Gastroesophageal sphincter (tissue), 4 donors: ENCODE data around the gene CCHCR1. TPM values are rescaled to one million over a fixed set of nuclear protein-coding genes. Genes with fewer than 3 reads are reported as not detected.

Source experiments
- ATAC-seq: fragments of 150-250 bp; one replicate; pipeline ENCODE4 v1.9.1; 2016; ENCODE audit warnings: mild to moderate bottlenecking, moderate library complexity
- H3K27ac ChIP-seq, 4 donors: fragments of 200-600 bp; sonication (generic) in 3 of 4; 1 replicate in 3 of 4; 2 replicates in 1 of 4; pipeline ENCODE4 v1.5.1; 2016 to 2019
- H3K27me3 ChIP-seq: fragments of 200-600 bp; sonication (generic); one replicate; pipeline ENCODE4 v1.5.1; 2019
- H3K36me3 ChIP-seq, 2 donors: fragments of 200-600 bp; sonication (generic); one replicate each; pipeline ENCODE4 v1.5.1; 2019; ENCODE audit warnings: control low read depth in 1 of 2
- H3K4me1 ChIP-seq, 3 donors: fragments of 200-600 bp; sonication (generic); 1 replicate in 2 of 3; 2 replicates in 1 of 3; pipeline ENCODE4 v1.5.1; 2016 to 2019; ENCODE audit warnings: control low read depth in 2 of 3
- H3K4me3 ChIP-seq, 2 donors: fragments of 200-600 bp; sonication (generic); one replicate each; pipeline ENCODE4 v1.5.1; 2019; ENCODE audit warnings: mild to moderate bottlenecking in 1 of 2, moderate library complexity in 1 of 2
- H3K9me3 ChIP-seq, 3 donors: fragments of 200-600 bp; sonication (generic); one replicate each; pipeline ENCODE4 v1.5.1; 2017 to 2019; ENCODE audit warnings: control low read depth in 2 of 3
- CTCF ChIP-seq, 4 experiments: fragments of 200-600 bp in 2 of 4; fragments of 450-650 bp in 2 of 4; sonication (generic) in 1 of 4; IDR thresholded peaks; one replicate each; pipeline ENCODE4 v1.5.1; 2017 to 2019; ENCODE audit warnings: antibody characterized with exemption in 4 of 4, mild to moderate bottlenecking in 2 of 4, moderate library complexity in 2 of 4
- EP300 ChIP-seq: sonication (generic); formaldehyde crosslinking; IDR thresholded peaks from one replicate; pipeline ENCODE4 v1.6.1; 2017; ENCODE audit warnings: antibody characterized with exemption, mild to moderate bottlenecking
- POLR2A ChIP-seq, 2 donors: fragments of 450-650 bp; IDR thresholded peaks; one replicate each; pipeline ENCODE4 v1.6.1; 2017; ENCODE audit warnings: antibody characterized with exemption in 2 of 2, mild to moderate bottlenecking in 2 of 2, moderate library complexity in 1 of 2
- POLR2AphosphoS5 ChIP-seq: sonication (generic); formaldehyde crosslinking; IDR thresholded peaks from one replicate; pipeline ENCODE4 v1.6.1; 2017; ENCODE audit warnings: antibody characterized with exemption
- WGBS, 2 donors: methylation state at CpG; one replicate each; pipeline ENCODE4 v1.1.5; 2018; ENCODE audit warnings: low coverage in 1 of 2; 5-methylcytosine and 5-hydroxymethylcytosine counted together
- total RNA-seq, 4 donors: library from RNA; depleted of rRNA; stranded (reverse); fragments of >200 nt; gene quantifications; one replicate each; pipeline ENCODE4 v1.1.0, GENCODE V29; 2016

CCHCR1 gene
- total RNA-seq, 4 donors from 2014 or later, result 8.2 to 15.6 (median 11.5) TPM

DNA sequence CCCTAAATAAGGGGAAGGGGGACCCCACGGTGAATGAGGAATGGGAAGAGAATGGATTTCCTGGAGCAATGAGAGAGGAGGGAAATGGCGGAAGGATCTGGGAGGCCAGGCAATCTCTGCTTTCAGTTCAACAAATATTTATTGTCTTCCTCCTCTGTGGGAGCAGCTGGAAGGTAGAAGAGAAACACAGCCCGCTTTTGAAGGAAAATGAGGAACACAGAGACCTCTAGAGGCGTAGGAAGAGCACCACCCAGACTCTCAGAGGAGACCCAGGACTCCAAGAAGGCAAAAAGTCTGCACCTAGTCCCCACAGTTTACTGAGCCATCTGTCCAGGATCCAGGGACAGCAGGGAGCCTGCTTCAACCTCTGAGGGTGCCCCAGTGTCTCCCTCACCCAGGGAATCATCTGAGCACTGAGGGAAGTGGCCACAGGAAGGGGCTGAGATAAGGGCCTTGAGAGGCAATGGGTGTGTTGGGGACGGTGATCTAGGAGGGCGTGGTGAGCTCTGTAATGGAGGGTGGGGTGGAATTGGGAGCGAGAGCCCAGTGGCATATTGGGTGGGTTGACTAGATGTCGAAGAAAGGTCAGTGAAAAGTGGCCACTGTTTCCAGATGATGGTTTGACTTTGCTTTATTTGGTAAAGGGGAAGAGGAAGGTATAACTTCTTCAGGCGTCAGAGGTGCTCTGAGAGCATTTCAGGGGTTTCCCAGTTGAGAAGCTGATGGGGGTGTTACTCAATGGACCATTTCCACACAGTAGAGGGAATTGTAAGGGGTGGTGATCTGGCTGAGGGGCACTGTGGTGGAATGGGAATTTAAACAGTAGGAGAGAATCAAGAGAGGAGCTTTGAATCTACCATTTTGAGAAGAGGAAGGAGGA lies 42.4 kb downstream of the CCHCR1 start:
- 62 to 63% methylated on average over 6 to 9 of the region's 9 CpGs for WGBS, 2 donors
- H3K4me3 ChIP-seq, result peak overlapping the region in 1 of 2 donors; percentile 39
- H3K27me3 ChIP-seq, result no peaks in the 10 kb centered on the region
- peaks cover 0 to 49% (median 23%) of the 10 kb centered on the region in 3 donors for H3K4me1 ChIP-seq
- no peaks in the 10 kb centered on the region for H3K36me3 ChIP-seq
- peak in 2 of 4 experiments; percentile 10 to 18 for TF ChIP-seq CTCF (IDR thresholded peaks at IDR 0.05)
- no peak for TF ChIP-seq POLR2AphosphoS5
- H3K27ac ChIP-seq, result peak overlapping the region in 3 of 4 donors; percentile 69 to 74 (median 73)
- no peak for ATAC-seq
- no peaks in the 10 kb centered on the region for H3K9me3 ChIP-seq

GRCh38 chr6:31114541-31114878 lies 43.1 kb downstream of the CCHCR1 start, which contains the start of gene PSORS1C1:
Gene PSORS1C1 (plus strand): TSS chr6:31114800. CDS start chr6:31129633, 14,833 bp downstream.
- Histone ChIP-seq H3K27me3 (no peaks in the 10 kb centered on the region), H3K27ac (peak within 1 kb of the TSS in 3 of 4 donors; percentile 69 to 74 (median 73)), H3K4me1 (peaks cover 0 to 49% (median 23%) of the 10 kb centered on the region in 3 donors), H3K4me3 (peak within 1 kb of the TSS in 1 of 2 donors; percentile 39), H3K36me3 (no peaks in the 10 kb centered on the region), H3K9me3 (no peaks in the 10 kb centered on the region)
- no peak for TF ChIP-seq CTCF (IDR thresholded peaks at IDR 0.05)
- TF ChIP-seq EP300, result no peak
- peak in 1 of 2 donors; percentile 12 for TF ChIP-seq POLR2A (IDR thresholded peaks at IDR 0.05)
- peak; percentile 76 for TF ChIP-seq POLR2AphosphoS5
- ATAC-seq, result peak; percentile 96
- WGBS, 2 donors, result 11% methylated on average over 2 of the region's 3 CpGs; no CpG with 5 or more reads in 1 of the 2 donors

DNA sequence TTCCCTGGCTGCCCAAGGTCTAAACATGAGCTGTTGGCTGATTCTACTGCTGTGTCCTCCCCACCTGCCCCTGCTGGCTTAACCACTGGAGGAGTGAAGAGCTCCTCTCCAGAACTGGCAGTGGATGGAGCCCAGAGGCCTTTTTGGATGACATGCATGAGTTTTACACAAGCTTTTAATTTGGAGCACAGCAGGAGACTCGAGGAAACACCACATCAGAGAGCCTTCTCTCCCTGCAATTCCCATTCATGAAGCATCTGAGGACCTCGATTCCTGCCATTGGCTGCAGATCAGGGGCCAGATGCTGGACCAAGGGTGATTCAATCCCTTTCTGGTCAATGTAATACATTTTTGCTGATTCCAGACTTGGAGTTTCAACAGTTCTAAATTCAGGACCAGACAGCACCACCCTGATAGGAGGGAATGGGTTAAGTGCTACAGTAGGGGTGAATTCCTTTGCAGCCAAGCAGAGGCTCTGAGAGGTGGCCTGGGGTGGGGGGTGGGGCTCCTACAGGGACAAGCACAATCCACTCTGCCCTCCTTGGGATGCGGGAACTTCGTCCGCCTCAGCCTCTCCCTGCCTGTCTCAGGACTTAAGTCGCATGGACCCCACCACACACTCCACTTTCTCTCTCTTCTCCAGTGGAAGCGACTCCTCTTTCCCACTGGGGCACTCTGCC lies 43.6 kb downstream of the CCHCR1 start:
- no peak overlapping the region for H3K4me3 ChIP-seq
- peak; percentile 32 for ATAC-seq

DNA sequence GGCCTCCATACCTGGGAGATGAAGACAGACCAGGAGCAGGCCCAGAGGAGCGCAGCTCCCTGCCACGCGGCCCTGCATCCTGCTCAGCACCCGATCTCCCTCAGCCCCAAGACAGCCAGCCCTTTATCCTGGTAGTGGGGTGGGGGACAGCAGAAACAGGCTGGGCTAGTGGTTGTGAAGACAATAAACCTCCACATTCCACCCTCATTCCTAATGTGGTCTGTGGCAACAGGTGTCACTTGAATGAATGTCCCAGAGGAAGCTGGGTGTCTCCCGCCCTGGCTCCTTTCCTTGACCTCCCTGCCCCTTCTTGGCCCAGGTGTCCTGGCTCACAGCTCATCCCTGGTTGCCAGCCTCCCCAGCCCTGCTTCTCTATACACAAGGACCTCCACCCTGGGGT lies 45.1 kb downstream of the CCHCR1 start, which contains the start of gene C6orf15:
Gene C6orf15 (minus strand): TSS at position 98 of the 400 bp plus-strand sequence. CDS start 20 bp downstream, at position 78.
- peaks cover 7% of the 10 kb centered on the region for H3K27me3 ChIP-seq
- peaks cover 0 to 42% (median 20%) of the 10 kb centered on the region in 3 donors for H3K4me1 ChIP-seq
- 88% methylated on average over 1 of the region's 5 CpGs; no CpG with 5 or more reads in 1 of the 2 donors for WGBS, 2 donors
- no peak within 1 kb of the TSS for H3K27ac ChIP-seq
- TF ChIP-seq POLR2AphosphoS5 (no peak), POLR2A (IDR thresholded peaks at IDR 0.05) (no peak), EP300 (no peak), CTCF (IDR thresholded peaks at IDR 0.05) (no peak)
- H3K9me3 ChIP-seq, result no peaks in the 10 kb centered on the region
- H3K36me3 ChIP-seq, result no peaks in the 10 kb centered on the region
- no peak within 1 kb of the TSS for H3K4me3 ChIP-seq
- ATAC-seq, result no peak

More for the DNA sequence above, 43.6 kb downstream of the CCHCR1 start:
- 63 to 81% methylated on average over 5 to 6 of the region's 7 CpGs for WGBS, 2 donors
- no peaks in the 10 kb centered on the region for H3K36me3 ChIP-seq
- no peaks in the 10 kb centered on the region for H3K9me3 ChIP-seq
- H3K27me3 ChIP-seq, result no peaks in the 10 kb centered on the region
- TF ChIP-seq POLR2A (IDR thresholded peaks at IDR 0.05) (no peak), POLR2AphosphoS5 (no peak), CTCF (IDR thresholded peaks at IDR 0.05) (no peak), EP300 (no peak)
- H3K4me1 ChIP-seq, result peaks cover 0 to 49% (median 23%) of the 10 kb centered on the region in 3 donors
- H3K27ac ChIP-seq, result peak overlapping the region in 3 of 4 donors; percentile 69 to 74 (median 73)
